Endodermal cell (in vitro differentiated cells): ENCODE measurements around the gene PLIN1. TPM values are rescaled to one million over a fixed set of nuclear protein-coding genes. Genes with fewer than 3 reads are reported as not detected.

ENCODE experiments used
- DNase-seq: peaks from one replicate; pipeline ENCODE4 v3.0.0-alpha.2; 2017
- H3K27ac ChIP-seq: 2 replicates; pipeline ENCODE4 v1.5.1; 2013; ENCODE audit warnings: mild to moderate bottlenecking, low read depth, low read length, moderate library complexity
- H3K27me3 ChIP-seq: 2 replicates; pipeline ENCODE4 v1.6.1; 2013; ENCODE audit warnings: mild to moderate bottlenecking, low read length, moderate library complexity; ENCODE audit not compliant: insufficient read depth, control insufficient read depth, poor library complexity, severe bottlenecking
- H3K36me3 ChIP-seq: 2 replicates; pipeline ENCODE4 v1.7.0; 2013; ENCODE audit warnings: mild to moderate bottlenecking, low read length, moderate library complexity; ENCODE audit not compliant: control insufficient read depth, insufficient read depth
- H3K4me1 ChIP-seq: one replicate; pipeline ENCODE4 v1.7.0; 2013; ENCODE audit warnings: low read length; ENCODE audit not compliant: control insufficient read depth, insufficient read depth
- H3K4me3 ChIP-seq: 2 replicates; pipeline ENCODE4 v1.5.1; 2013; ENCODE audit warnings: mild to moderate bottlenecking, low read length, moderate library complexity
- H3K9ac ChIP-seq: 2 replicates; pipeline ENCODE4 v1.6.1; 2013; ENCODE audit warnings: mild to moderate bottlenecking, low read length, moderate library complexity; ENCODE audit not compliant: poor library complexity, severe bottlenecking; ENCODE audit errors: extremely low read depth
- H3K9me3 ChIP-seq: 2 replicates; pipeline ENCODE4 v1.6.1; 2013; ENCODE audit warnings: mild to moderate bottlenecking, low read length, moderate library complexity; ENCODE audit not compliant: control insufficient read depth
- H3K27ac Mint-ChIP-seq: 2 replicates; pipeline ENCODE4 v1.8.0; 2020; ENCODE audit warnings: mixed read lengths
- H3K27me3 Mint-ChIP-seq: 2 replicates; pipeline ENCODE4 v1.8.0; 2021; ENCODE audit warnings: mild to moderate bottlenecking, mixed read lengths; ENCODE audit not compliant: insufficient read depth
- H3K36me3 Mint-ChIP-seq: 2 replicates; pipeline ENCODE4 v1.8.0; 2020; ENCODE audit warnings: low read depth, mixed read lengths
- H3K4me1 Mint-ChIP-seq: 2 replicates; pipeline ENCODE4 v1.8.0; 2020; ENCODE audit warnings: mixed read lengths
- H3K4me3 Mint-ChIP-seq: 2 replicates; pipeline ENCODE4 v1.8.0; 2020; ENCODE audit warnings: mild to moderate bottlenecking, moderate library complexity, mixed read lengths
- H3K9me3 Mint-ChIP-seq: 2 replicates; pipeline ENCODE4 v1.8.0; 2020; ENCODE audit warnings: mild to moderate bottlenecking, mixed read lengths
- WGBS, 2 experiments: methylation state at CpG; one replicate each; pipeline versions ENCODE4 v1.1.5 to v1.1.7; 2013; ENCODE audit warnings: missing lambda C conversion rate in 2 of 2, mixed read lengths in 1 of 2; ENCODE audit not compliant: insufficient coverage in 1 of 2, insufficient read length in 1 of 2; 5-methylcytosine and 5-hydroxymethylcytosine counted together
- total RNA-seq, 2 donors: library from RNA; stranded (reverse); fragmentation: NEBNext Ultra II Directional in 1 of 2; extraction: Animal tissue kit (Norgen Biotek cat#: 25700) in 1 of 2; gene quantifications; 2 replicates in 1 of 2; 3 replicates in 1 of 2; pipeline ENCODE4 v1.2.1, GENCODE V29; 2021
- TF ChIP-seq, protein P1 (sequence below): fragments of 200-600 bp; sonication (generic); conservative IDR thresholded peaks from 2 replicates; pipeline ENCODE4 v1.5.0; 2021; ENCODE audit warnings: antibody characterized with exemption, mild to moderate bottlenecking

PLIN1 gene
- total RNA-seq, 2 donors from 2014 or later = 0.11 to 0.22 TPM

- H3K36me3 Mint-ChIP-seq = peaks cover 46% of the 10 kb centered on the region
- DNase-seq = no peak
- H3K4me1 ChIP-seq = no peaks in the 10 kb centered on the region
- no peak overlapping the region for H3K27ac ChIP-seq
- no peak overlapping the region for H3K4me3 ChIP-seq
- no peaks in the 10 kb centered on the region for H3K27me3 ChIP-seq
- no peaks in the 10 kb centered on the region for H3K4me1 Mint-ChIP-seq
- no peaks in the 10 kb centered on the region for H3K9me3 ChIP-seq
- TF ChIP-seq, protein P1, sequence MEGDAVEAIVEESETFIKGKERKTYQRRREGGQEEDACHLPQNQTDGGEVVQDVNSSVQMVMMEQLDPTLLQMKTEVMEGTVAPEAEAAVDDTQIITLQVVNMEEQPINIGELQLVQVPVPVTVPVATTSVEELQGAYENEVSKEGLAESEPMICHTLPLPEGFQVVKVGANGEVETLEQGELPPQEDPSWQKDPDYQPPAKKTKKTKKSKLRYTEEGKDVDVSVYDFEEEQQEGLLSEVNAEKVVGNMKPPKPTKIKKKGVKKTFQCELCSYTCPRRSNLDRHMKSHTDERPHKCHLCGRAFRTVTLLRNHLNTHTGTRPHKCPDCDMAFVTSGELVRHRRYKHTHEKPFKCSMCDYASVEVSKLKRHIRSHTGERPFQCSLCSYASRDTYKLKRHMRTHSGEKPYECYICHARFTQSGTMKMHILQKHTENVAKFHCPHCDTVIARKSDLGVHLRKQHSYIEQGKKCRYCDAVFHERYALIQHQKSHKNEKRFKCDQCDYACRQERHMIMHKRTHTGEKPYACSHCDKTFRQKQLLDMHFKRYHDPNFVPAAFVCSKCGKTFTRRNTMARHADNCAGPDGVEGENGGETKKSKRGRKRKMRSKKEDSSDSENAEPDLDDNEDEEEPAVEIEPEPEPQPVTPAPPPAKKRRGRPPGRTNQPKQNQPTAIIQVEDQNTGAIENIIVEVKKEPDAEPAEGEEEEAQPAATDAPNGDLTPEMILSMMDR = no peak
- no peaks in the 10 kb centered on the region for H3K27me3 Mint-ChIP-seq
- peaks cover 6% of the 10 kb centered on the region for H3K9me3 Mint-ChIP-seq
- H3K9ac ChIP-seq = no peak overlapping the region
- H3K4me3 Mint-ChIP-seq = no peak overlapping the region
- peaks cover 35% of the 10 kb centered on the region for H3K36me3 ChIP-seq
- no peak overlapping the region for H3K27ac Mint-ChIP-seq
- 94 to 98% methylated on average over 5 of the region's 5 CpGs for WGBS, 2 experiments
Observed at GRCh38 chr15:89641053-89641452, 38.1 kb downstream of the PLIN1 start.

- no peaks in the 10 kb centered on the region for H3K4me1 ChIP-seq
- Mint-ChIP-seq H3K9me3 (peaks cover 8% of the 10 kb centered on the region), H3K4me3 (no peak overlapping the region), H3K4me1 (no peaks in the 10 kb centered on the region), H3K27me3 (no peaks in the 10 kb centered on the region), H3K36me3 (peaks cover 47% of the 10 kb centered on the region), H3K27ac (no peak overlapping the region)
- peaks cover 34% of the 10 kb centered on the region for H3K36me3 ChIP-seq
- WGBS, 2 experiments = 97 to 100% methylated on average over 1 to 3 of the region's 5 CpGs
- DNase-seq = no peak
- no peak overlapping the region for H3K4me3 ChIP-seq
- H3K27me3 ChIP-seq = no peaks in the 10 kb centered on the region
- no peak overlapping the region for H3K27ac ChIP-seq
- TF ChIP-seq, protein P1 = no peak
- H3K9ac ChIP-seq = no peak overlapping the region
- H3K9me3 ChIP-seq = no peaks in the 10 kb centered on the region
Observed at GRCh38 chr15:89640245-89640644, 38.9 kb downstream of the PLIN1 start.

GRCh38 chr15:89633585-89633984 lies 45.6 kb downstream of the PLIN1 start:
- Mint-ChIP-seq H3K36me3 (peaks cover 63% of the 10 kb centered on the region), H3K4me1 (no peaks in the 10 kb centered on the region), H3K4me3 (no peak overlapping the region), H3K9me3 (peaks cover 28% of the 10 kb centered on the region), H3K27me3 (no peaks in the 10 kb centered on the region), H3K27ac (no peak overlapping the region)
- no peaks in the 10 kb centered on the region for H3K27me3 ChIP-seq
- 93 to 95% methylated on average over 14 to 23 of the region's 23 CpGs for WGBS, 2 experiments
- no peaks in the 10 kb centered on the region for H3K4me1 ChIP-seq
- TF ChIP-seq, protein P1 = no peak
- H3K27ac ChIP-seq = no peak overlapping the region
- peak; percentile 37 for DNase-seq
- peaks cover 47% of the 10 kb centered on the region for H3K36me3 ChIP-seq
- no peak overlapping the region for H3K4me3 ChIP-seq
- no peak overlapping the region for H3K9ac ChIP-seq
- H3K9me3 ChIP-seq = peaks cover 4% of the 10 kb centered on the region
